Stimulated activated CD4-positive, alpha-beta T cell treated with anti-CD3 and anti-CD28 coated beads, Interleukin-4, amount 100 ng/mL, for 24 hours (primary cell): ENCODE measurements around the gene PEAK3.
"Not testable (repeated sequence)": the region's sequence is repeated elsewhere in the genome, so short reads cannot be mapped to it uniquely, and the experiment has no call there.

Experiments used
- DNase-seq: peaks from one replicate; pipeline ENCODE4 v3.0.0-alpha.2; 2020

Gene PEAK3

GRCh38 chr19:2288338-2288817 is 6.4 kb upstream of the PEAK3 start:
- no peak for DNase-seq

DNA sequence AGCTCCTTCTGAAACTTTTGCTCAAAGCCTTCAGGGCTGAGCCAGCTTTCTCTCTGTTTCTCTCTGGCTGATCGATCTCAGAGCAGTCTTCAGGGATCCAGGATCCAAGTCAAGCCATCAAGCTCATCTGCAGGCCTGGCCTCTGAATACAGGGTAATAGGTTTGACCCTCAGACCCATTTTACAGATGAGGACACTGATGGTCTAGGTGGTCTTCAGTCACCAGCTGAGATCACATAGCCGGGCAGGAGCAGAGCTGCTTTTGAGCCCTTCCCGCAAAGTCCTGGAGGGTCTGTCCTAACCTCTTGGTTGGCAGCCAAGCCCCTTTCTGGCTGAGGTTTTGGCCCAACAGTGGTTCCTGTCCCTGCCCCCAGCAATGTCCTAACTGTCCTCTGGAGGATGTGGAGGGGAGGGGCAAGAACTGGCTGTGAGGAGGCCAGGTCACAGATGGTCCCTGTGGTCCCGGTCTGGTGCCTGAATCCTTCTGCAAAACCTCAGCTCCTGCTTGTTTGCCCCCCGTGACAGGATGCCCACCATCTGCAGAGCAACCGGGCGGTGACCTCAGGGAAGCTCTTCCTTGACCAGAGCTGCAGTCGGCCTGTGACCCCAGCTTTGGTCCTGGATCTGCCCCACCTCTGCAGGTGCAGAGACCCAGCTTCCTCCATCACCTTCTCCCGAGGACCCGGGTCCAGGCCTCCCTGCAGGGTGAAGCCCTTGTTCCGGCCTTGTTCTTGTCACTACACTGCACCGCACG is 5.8 kb upstream of the PEAK3 start:
- no peak for DNase-seq

GRCh38 chr19:2286402-2287140 is 4.6 kb upstream of the PEAK3 start:
- no peak for DNase-seq

DNA sequence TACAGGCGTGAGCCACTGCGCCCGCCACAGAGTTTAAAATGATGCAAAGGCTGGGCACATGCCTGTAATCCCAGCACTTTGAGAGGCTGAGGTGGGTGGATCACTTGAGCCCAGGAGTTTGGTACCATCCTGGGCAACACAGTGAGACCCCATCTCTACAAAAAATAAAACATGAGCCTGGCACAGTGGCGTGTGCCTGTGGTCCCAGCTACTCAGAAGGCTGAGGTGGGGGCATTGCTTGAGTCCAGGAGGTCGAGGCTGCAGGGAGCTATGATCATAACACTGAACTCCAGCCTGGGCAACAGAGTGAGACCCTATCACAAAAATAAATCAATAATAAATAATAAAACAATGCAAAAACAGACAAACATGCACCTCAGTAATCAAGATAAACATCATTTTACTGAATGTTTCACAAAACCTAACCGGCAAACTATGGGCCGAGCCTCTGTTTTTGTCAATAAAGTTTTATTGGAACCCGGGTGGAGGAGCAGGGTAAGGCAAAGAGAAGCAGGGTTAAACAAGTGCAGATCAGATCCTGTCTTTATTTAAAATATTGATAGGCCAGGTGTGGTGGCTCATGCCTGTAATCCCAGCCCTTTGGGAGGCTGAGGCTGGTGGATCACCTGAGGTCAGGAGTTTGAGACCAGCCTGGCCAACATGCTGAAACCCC is 2.0 kb upstream of the PEAK3 start:
- no peak for DNase-seq

GRCh38 chr19:2282862-2283237 is 875 bp upstream of the PEAK3 start:
- DNase-seq: no peak

- not testable (repeated sequence) for DNase-seq
Measured at GRCh38 chr19:2281265-2282061, 512 bp downstream of the PEAK3 start.

DNA sequence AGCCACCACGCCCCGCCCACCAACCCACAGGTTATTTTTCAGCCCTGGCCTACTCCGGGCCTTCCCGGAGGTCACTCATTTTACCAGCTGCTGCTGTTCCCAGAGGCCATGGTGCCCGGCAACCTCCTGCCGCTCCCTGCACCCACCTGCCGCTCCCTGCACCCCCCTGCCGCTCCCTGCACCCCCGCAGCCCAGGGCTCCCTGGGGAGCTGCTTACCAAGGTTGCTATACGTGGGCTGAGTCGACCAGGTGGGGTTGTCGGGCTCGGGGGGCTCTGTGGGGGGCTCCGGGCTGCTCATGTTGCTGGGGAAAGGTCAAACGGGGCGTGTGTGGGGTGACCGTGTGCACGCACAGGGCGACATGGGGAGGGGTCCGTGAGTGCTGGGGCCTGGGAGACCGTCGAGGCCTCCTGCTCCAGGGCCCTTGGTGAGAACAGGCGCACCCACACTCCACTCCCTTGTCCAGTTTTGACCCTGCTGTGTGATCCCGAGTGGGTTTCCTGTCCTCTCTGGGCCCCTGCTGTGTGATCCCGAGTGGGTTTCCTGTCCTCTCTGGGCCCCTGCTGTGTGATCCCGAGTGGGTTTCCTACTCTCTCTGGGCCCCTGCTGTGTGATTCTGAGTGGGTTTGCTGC is 1.2 kb downstream of the PEAK3 start:
- DNase-seq: no peak

GRCh38 chr19:2278459-2279158 is 3.4 kb downstream of the PEAK3 start:
- no peak for DNase-seq

DNA sequence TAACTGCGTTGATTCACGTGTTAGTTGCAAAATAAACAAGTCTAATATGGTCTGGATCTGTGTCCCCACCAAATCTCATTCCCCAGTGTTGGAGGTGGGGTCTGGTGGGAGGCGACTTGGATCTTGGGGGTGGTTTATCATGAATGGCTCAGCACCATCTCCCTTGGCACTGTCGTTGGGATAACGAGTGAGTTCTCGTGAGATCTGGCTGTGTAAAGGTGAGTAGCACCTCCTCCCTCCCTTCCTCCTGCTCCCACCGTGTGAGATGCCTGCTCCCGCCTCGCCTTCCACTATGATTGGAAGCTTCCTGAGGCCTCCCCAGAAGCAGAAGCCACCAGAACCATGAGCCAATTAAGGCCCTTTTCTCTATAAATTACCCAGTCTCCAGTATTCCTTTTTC is 4.8 kb downstream of the PEAK3 start:
- DNase-seq: no peak

GRCh38 chr19:2276429-2276986 is 5.5 kb downstream of the PEAK3 start:
- no peak for DNase-seq

GRCh38 chr19:2275588-2276428 is 6.2 kb downstream of the PEAK3 start:
- no peak for DNase-seq

- peak; percentile 49 for DNase-seq
Measured at GRCh38 chr19:2274931-2275535, 6.9 kb downstream of the PEAK3 start.

- DNase-seq: no peak
Measured at GRCh38 chr19:2274185-2274711, 7.7 kb downstream of the PEAK3 start.

DNA sequence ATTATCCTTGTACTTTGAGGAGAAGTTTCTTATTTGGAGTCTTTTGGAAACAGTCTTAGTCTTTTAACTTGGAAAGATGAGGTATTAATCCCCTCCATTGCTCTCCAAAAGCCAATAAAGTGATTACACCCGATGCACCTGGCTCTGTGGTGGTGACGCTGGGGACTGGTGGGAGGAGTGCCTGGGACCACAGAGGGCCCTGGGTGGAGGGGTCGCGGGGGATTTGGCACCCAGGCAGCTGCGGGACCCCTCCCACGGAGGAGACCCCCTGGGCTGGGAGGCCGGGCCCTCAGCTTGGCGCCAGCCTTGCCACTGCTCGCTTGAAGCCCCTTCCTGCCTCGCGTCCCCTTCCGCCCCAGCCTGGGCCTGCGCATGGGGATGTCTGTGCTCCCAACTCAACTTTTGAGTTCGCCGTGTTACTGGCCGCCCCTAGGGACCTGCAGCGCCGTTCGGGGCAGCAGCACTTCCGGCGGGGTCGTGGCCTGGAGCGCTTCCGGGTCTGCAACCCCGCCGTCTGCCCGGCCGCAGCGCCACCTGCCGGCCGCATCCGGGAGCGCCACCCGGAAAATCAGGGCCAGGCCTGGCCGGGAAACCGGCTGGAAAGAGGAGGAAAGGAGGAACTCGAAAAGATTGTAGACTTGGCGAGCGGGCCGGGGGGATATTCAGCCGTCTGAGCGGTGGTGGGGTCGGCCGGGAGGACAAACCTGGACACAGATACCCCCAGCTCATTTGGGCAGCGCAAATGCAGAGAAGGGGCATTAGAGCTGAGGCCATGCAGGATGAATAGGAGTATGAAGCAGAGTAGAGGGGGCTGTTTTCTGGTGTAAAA is 8.4 kb downstream of the PEAK3 start:
- DNase-seq: peak; percentile 80

DNA sequence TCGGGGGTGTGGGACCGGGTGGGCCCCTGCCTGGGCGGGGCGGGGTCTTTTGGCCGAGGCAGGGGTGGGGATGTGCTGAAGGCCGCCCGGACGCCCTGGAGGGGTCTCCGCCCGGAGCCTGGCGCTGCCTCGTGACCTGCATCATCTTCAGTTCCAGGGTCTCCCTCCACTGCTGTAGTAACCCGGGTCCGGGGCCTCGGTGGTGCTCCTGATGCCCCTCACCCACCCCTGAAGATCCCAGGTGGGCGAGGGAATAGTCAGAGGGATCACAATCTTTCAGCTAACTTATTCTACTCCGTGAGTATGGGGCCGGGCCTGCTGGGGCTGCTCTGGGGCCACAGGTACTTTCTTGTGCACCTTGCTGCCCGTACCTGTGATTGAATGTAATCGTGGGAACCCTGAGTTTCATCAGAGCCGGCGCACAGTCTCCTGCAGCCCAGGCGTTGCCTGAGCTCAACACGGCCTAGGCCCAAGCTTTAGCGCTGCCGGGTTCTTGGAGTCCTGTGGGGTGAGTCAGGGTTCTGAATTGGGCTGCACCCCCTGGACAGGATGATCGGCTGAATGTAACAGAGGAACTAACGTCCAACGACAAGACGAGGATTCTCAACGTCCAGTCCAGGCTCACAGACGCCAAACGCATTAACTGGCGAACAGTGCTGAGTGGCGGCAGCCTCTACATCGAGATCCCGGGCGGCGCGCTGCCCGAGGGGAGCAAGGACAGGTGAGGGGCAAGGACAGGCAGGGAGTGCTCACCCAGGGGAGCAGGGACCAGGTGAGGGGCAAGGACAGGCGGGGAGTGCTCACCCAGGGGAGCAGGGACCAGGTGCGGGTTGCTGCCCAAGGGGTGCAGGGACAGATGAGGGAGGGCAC is 10.5 kb downstream of the PEAK3 start:
- no peak for DNase-seq

DNA sequence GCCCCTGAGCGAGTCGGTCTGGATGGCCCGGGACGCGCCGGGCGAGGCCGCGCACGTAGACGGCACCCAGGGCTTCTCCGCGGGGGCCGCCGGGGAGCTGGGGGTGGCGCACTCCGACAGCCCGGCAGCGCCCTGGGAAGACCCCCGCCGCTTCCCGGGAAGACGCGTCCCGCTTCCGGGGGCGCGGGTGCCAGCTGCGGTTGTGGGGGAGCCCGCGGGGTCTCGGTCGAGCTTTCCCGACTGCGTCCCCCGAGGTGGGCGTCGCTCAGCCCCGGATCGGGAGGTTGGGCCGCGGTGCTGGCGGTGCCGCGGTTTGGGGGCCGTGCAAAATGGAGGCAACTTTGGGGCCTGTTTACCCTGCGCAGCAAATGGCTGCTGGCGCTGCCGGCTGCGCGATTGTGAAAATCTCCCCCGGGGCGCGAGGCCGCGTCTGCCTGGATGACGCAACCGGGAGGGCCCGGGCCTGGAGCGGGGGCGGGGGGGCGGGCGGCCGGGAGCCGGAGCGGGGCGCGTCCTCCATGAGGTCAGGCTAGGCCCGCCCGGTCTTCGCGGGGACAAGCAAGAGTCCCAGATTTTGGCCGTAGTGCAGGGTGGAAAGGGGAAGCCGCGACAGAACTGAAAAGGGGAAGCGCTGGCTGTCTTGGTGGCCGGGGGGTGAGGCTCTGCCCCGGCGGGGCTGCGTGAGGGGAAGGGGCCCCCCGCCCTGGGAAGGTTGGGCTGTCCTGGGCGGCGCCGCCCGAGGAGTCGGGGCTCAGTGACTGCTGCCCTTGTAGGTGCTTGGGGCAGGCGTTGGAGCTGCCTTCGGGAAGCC is 11.3 kb downstream of the PEAK3 start:
- DNase-seq: peak; percentile 76

DNA sequence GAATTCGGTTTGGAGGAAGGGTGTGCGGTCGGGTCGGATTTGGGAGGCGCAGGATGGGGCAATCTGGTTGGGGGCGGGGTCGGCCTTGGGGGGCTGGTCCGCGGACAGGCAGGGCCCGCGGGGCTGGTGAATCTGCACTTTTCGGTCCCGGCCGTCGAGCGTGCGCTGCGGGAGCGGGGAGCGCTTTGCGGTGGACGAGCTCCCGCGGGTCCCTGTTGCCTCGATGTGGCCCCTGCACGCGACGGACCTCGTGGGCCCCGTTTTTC is 11.9 kb downstream of the PEAK3 start:
- no peak for DNase-seq
